HepG2 (cell line): Measurements from ENCODE around the gene GPR137. TPM values are rescaled to one million over a fixed set of nuclear protein-coding genes. Genes with fewer than 3 reads are reported as not detected.

Experiments used
- ATAC-seq: fragments of 200-7000 bp; cut with Tn5 transposase; 3 replicates; pipeline ENCODE4 v1.9.1; 2020; ENCODE audit warnings: mild to moderate bottlenecking, moderate library complexity
- BruUV-seq: library from RNA; stranded (reverse); fragments of 400-500 nt; replicated peaks from 2 replicates; lab custom pipeline; 2021; lab: Mats Ljungman, UMichigan
- CTCF ChIA-PET: fragments of 300-600 bp; formaldehyde crosslinking; extraction: SDS; loops from one replicate; lab custom pipeline; 2021; ENCODE audit warnings: low total read pairs, inconsistent platforms, low intra/inter-chr PET ratio; lab: Yijun Ruan, JAX
- POLR2A ChIA-PET: fragments of 350-600 bp; sonication (Branson Sonifier 250); formaldehyde crosslinking; loops from one replicate; lab custom pipeline; 2020; ENCODE audit warnings: antibody characterized with exemption, inconsistent platforms; lab: Yijun Ruan, JAX
- DNase-seq: peaks from one replicate; pipeline ENCODE4 v3.0.0-alpha.2; 2015; ENCODE audit warnings: low spot score
- FAIRE-seq: peaks from 3 replicates; lab custom pipeline; 2011; peaks lifted over from hg19 to GRCh38; lab: Jason Lieb, UNC
- H2AFZ ChIP-seq: one replicate; pipeline ENCODE4 v1.6.1; 2011; ENCODE audit warnings: low read length, inconsistent platforms
- H3K27ac ChIP-seq: fragments of 300-600 bp; 3 replicates; pipeline ENCODE4 v1.8.0; 2011; ENCODE audit warnings: mixed run types, mild to moderate bottlenecking, mixed read lengths, low read length, inconsistent platforms; ENCODE audit not compliant: insufficient read depth; ENCODE audit errors: extremely low read length
- H3K27me3 ChIP-seq, 2 experiments: fragments of 200-600 bp in 1 of 2; 2 replicates in 1 of 2; 3 replicates in 1 of 2; pipeline versions ENCODE4 v1.6.0 to v1.8.0; 2011; ENCODE audit warnings: low read length in 2 of 2, mild to moderate bottlenecking in 2 of 2, moderate library complexity in 2 of 2, inconsistent platforms in 1 of 2; ENCODE audit not compliant: insufficient read depth in 2 of 2, control insufficient read depth in 1 of 2
- H3K36me3 ChIP-seq, 2 experiments: fragments of 200-600 bp in 1 of 2; replicated peaks in 1 of 2; 2 replicates in 1 of 2; 3 replicates in 1 of 2; pipeline versions ENCODE4 v1.5.1 to v1.8.0; 2011; ENCODE audit warnings: low read length in 2 of 2, inconsistent platforms in 1 of 2; ENCODE audit not compliant: insufficient read depth in 2 of 2, control insufficient read depth in 1 of 2
- H3K4me1 ChIP-seq: 2 replicates; pipeline ENCODE4 v1.5.1; 2012; ENCODE audit warnings: low read length, inconsistent platforms; ENCODE audit not compliant: insufficient read depth
- H3K4me2 ChIP-seq: 2 replicates; pipeline ENCODE4 v1.6.0; 2011; ENCODE audit warnings: low read depth, low read length, inconsistent platforms
- H3K4me3 ChIP-seq, 3 experiments: fragments of 200-600 bp in 1 of 3; sonication (generic), shearing (Covaris generic) in 1 of 3; replicated peaks in 1 of 3; 2 replicates each; pipeline ENCODE4 v1.5.1; 2011 to 2016; ENCODE audit warnings: low read length in 3 of 3, inconsistent platforms in 2 of 3, low read depth in 2 of 3, mild to moderate bottlenecking in 2 of 3, control low read depth in 1 of 3, mixed read lengths in 1 of 3; ENCODE audit not compliant: insufficient read depth in 1 of 3
- H3K79me2 ChIP-seq: one replicate; pipeline ENCODE4 v1.6.1; 2011; ENCODE audit warnings: low read length, inconsistent platforms; ENCODE audit not compliant: insufficient read depth
- H3K9ac ChIP-seq: 2 replicates; pipeline ENCODE4 v1.6.0; 2011; ENCODE audit warnings: mild to moderate bottlenecking, low read depth, low read length, inconsistent platforms; ENCODE audit not compliant: insufficient read depth
- H3K9me3 ChIP-seq: 2 replicates; pipeline ENCODE4 v1.5.1; 2012; ENCODE audit warnings: mild to moderate bottlenecking, low read length
- H4K20me1 ChIP-seq: 2 replicates; pipeline ENCODE4 v1.6.0; 2011; ENCODE audit warnings: inconsistent platforms, mild to moderate bottlenecking, low read length, moderate library complexity; ENCODE audit not compliant: insufficient read depth
- ATF7 ChIP-seq, 2 experiments: fragments of 450-650 bp in 1 of 2; sonication (generic) in 1 of 2; formaldehyde crosslinking in 1 of 2; IDR thresholded peaks; 2 replicates each; pipeline versions ENCODE4 v1.4.0 to v1.6.1; 2016 to 2020; ENCODE audit warnings: antibody characterized with exemption in 1 of 2, mild to moderate bottlenecking in 1 of 2, missing genetic modification reagents in 1 of 2
- NR2F6 ChIP-seq, 2 experiments: IDR thresholded peaks; 2 replicates each; pipeline ENCODE4 v1.6.1; 2016; ENCODE audit warnings: antibody characterized with exemption in 1 of 2, mild to moderate bottlenecking in 1 of 2
- ZNF598 ChIP-seq: sonication (generic); formaldehyde crosslinking; IDR thresholded peaks from 2 replicates; pipeline ENCODE4 v1.5.1; 2020; ENCODE audit warnings: mild to moderate bottlenecking, missing genetic modification reagents, borderline replicate concordance
- ZNF629 ChIP-seq: sonication (generic); formaldehyde crosslinking; conservative IDR thresholded peaks from 2 replicates; pipeline ENCODE4 v1.5.0; 2020; ENCODE audit warnings: missing genetic modification reagents
- ZNF770 ChIP-seq: sonication (generic); formaldehyde crosslinking; IDR thresholded peaks from 2 replicates; pipeline ENCODE4 v1.5.0; 2020; ENCODE audit warnings: mild to moderate bottlenecking, missing genetic modification reagents
- ZNF788 ChIP-seq: sonication (generic); formaldehyde crosslinking; IDR thresholded peaks from 2 replicates; pipeline ENCODE4 v1.5.0; 2020; ENCODE audit warnings: mild to moderate bottlenecking, missing genetic modification reagents, borderline replicate concordance
- WGBS: methylation state at CpG from one replicate; pipeline ENCODE4 v1.1.6; 2017; ENCODE audit warnings: low lambda C conversion rate; 5-methylcytosine and 5-hydroxymethylcytosine counted together
- in situ Hi-C: cut with HindIII; loops from 2 replicates; pipeline ENCODE4 v1.10.0; 2017; ENCODE audit warnings: low pct_unique_long_range_greater_than_20kb; ENCODE audit not compliant: extremely low pct_ligation_motif_present
- intact Hi-C: fragments of 100-400 bp; cut with micrococcal nuclease; formaldehyde crosslinking; loops from one replicate; pipeline ENCODE4 v1.10.0; 2022; ENCODE audit not compliant: unreplicated experiment
- polyA plus RNA-seq, 8 experiments: library from polyadenylated mRNA; depleted of rRNA in 3 of 8; stranded (reverse) in 7 of 8; unstranded in 1 of 8; fragments of >200 nt; fragmentation: Illumina TruSeq in 4 of 8; extraction: Trizol in 4 of 8; gene quantifications; 2 replicates each; pipeline versions ENCODE4 v1.2.1 to v1.2.3, GENCODE V29; 2011 to 2016; ENCODE audit warnings: low read depth in 4 of 8, missing spikeins in 1 of 8, mixed read lengths in 1 of 8; ENCODE audit not compliant: insufficient read depth in 1 of 8
- total RNA-seq, 5 experiments: library from RNA; depleted of rRNA; stranded (reverse); fragments of >200 nt; fragmentation: Illumina TruSeq; extraction: Trizol; gene quantifications; 2 replicates each; pipeline ENCODE4 v1.2.3, GENCODE V29; 2016; ENCODE audit warnings: low read depth in 1 of 5

The GPR137 gene
- total and polyA plus RNA-seq, 2 of the 13 experiments (the other 11 are each of a cell fraction or from before 2014, with no cell fraction given) = 8.5 to 13.2 TPM

- no peaks in the 10 kb centered on the region for H4K20me1 ChIP-seq
- no TSS peak for BruUV-seq
- H3K27me3 ChIP-seq = no peaks in the 10 kb centered on the region; a peak in 1 of 5 replicates
- H3K4me2 ChIP-seq = peak overlapping the region; percentile 100
- POLR2A ChIA-PET = interaction anchor here (1.4 to 8.3 kb wide), 2 partner anchors 21 to 69 kb away, joined by 3 to 113 read pairs; partner anchors contain the start of genes PRDX5 and TRMT112
- in situ Hi-C loops = no loop called here
- WGBS = 0% methylated on average over 1 of the region's 7 CpGs
- H3K9ac ChIP-seq = peak overlapping the region; percentile 81
- CTCF ChIA-PET = no interaction called here
- H3K4me1 ChIP-seq = peaks cover 66% of the 10 kb centered on the region
- H3K9me3 ChIP-seq = no peaks in the 10 kb centered on the region
- intact Hi-C loops = loop anchor here (5.0 kb wide), 1 partner anchor 54 kb away; the partner anchor contains the start of gene CATSPERZ
- no peak overlapping the region for H3K27ac ChIP-seq
- H3K79me2 ChIP-seq = peaks cover 20% of the 10 kb centered on the region
- no peak for FAIRE-seq
- H3K4me3 ChIP-seq = peak overlapping the region; percentile 13 to 89 (median 84); a peak in 3 of 6 replicates
- peaks cover 0 to 7% of the 10 kb centered on the region in 2 experiments; a peak in 2 of 5 replicates for H3K36me3 ChIP-seq
- TF ChIP-seq NR2F6 (IDR thresholded peaks at IDR 0.05) (peak; percentile 12; the same call in 1 of the 2 replicates), NR2F6 (CRISPR knock-in tag; IDR thresholded peaks at IDR 0.05) (no peak), ZNF598 (0 out of 2 replicates have a peak, but pooled peaks have one; percentile 46), ATF7 (IDR thresholded peaks at IDR 0.05) (no peak), ATF7 (CRISPR knock-in tag; IDR thresholded peaks at IDR 0.05) (no peak), ZNF788 (CRISPR knock-in tag) (peak; percentile 40; the same call in 1 of the 2 replicates), ZNF629 (CRISPR knock-in tag) (peak; percentile 80), ZNF770 (0 out of 2 replicates have a peak, but pooled peaks have one; percentile 17)
- TF ChIP-seq, all 625 proteins: peak for 5
- H2AFZ ChIP-seq = no peak overlapping the region
- no peak for DNase-seq
- no peak for ATAC-seq
These were observed 37.1 kb upstream of the GPR137 start for GRCh38 chr11:64248578-64248977.
